OCI-LY3 (cell line): ENCODE results near the gene NUDCD3.

Experiments used
- CTCF ChIP-seq: fragments of 200-600, 300-600 bp; sonication (generic); IDR thresholded peaks from 2 replicates; pipeline ENCODE4 v1.5.1; 2014; ENCODE audit warnings: antibody characterized with exemption, low read length, low read depth
- EZH2phosphoT487 ChIP-seq: fragments of 200-600 bp; shearing (Covaris generic); IDR thresholded peaks from 2 replicates; pipeline ENCODE4 v1.6.1; 2018; ENCODE audit warnings: antibody characterized with exemption, mixed run types, low read depth

- no peak for TF ChIP-seq CTCF
- TF ChIP-seq EZH2phosphoT487, result no peak
These were observed 122.0 kb downstream of the NUDCD3 start for GRCh38 chr7:44368455-44368854.
